ENCODE data around the gene SLCO3A1. TPM values are rescaled to one million over a fixed set of nuclear protein-coding genes. Genes with fewer than 3 reads are reported as not detected.

The SLCO3A1 gene
- total RNA-seq, 2 donors from 2014 or later = 55.9 to 65.1 TPM

GRCh38 chr15:92149465-92149864 is 296.0 kb downstream of the SLCO3A1 start:
- no peaks in the 10 kb centered on the region for H3K9me3 ChIP-seq (ENCODE audit: control insufficient read depth, low read length, poor library complexity, severe bottlenecking)
- DNase-seq (no peak), ATAC-seq (no peak)
- Mint-ChIP-seq H3K36me3 (ENCODE audit: low read depth) (peaks cover 16% of the 10 kb centered on the region), H3K27me3 (no peaks in the 10 kb centered on the region), H3K4me3 (no peak overlapping the region), H3K4me1 (peaks cover 19% of the 10 kb centered on the region), H3K27ac (no peak overlapping the region)

GRCh38 chr15:92151168-92151567 is 297.7 kb downstream of the SLCO3A1 start:
- DNase-seq (no peak), ATAC-seq (no peak)
- no peak overlapping the region for H3K4me3 Mint-ChIP-seq
- H3K27me3 Mint-ChIP-seq = no peaks in the 10 kb centered on the region
- peaks cover 15% of the 10 kb centered on the region for H3K36me3 Mint-ChIP-seq (ENCODE audit: low read depth)
- no peak overlapping the region for H3K27ac Mint-ChIP-seq
- no peaks in the 10 kb centered on the region for H3K9me3 ChIP-seq (ENCODE audit: control insufficient read depth, low read length, poor library complexity, severe bottlenecking)
- H3K4me1 Mint-ChIP-seq = peaks cover 18% of the 10 kb centered on the region

- peaks cover 13% of the 10 kb centered on the region for H3K36me3 Mint-ChIP-seq (ENCODE audit: low read depth)
- ATAC-seq = no peak
- no peak overlapping the region for H3K4me3 Mint-ChIP-seq
- DNase-seq = no peak
- no peaks in the 10 kb centered on the region for H3K9me3 ChIP-seq (ENCODE audit: control insufficient read depth, low read length, poor library complexity, severe bottlenecking)
- no peaks in the 10 kb centered on the region for H3K27me3 Mint-ChIP-seq
- no peak overlapping the region for H3K27ac Mint-ChIP-seq
- peaks cover 18% of the 10 kb centered on the region for H3K4me1 Mint-ChIP-seq
Observed at GRCh38 chr15:92151741-92152140, 298.2 kb downstream of the SLCO3A1 start.

- Mint-ChIP-seq H3K4me3 (no peak overlapping the region), H3K27me3 (no peaks in the 10 kb centered on the region), H3K36me3 (ENCODE audit: low read depth) (peaks cover 16% of the 10 kb centered on the region), H3K27ac (no peak overlapping the region), H3K4me1 (peaks cover 18% of the 10 kb centered on the region)
- DNase-seq (no peak), ATAC-seq (no peak)
- no peaks in the 10 kb centered on the region for H3K9me3 ChIP-seq (ENCODE audit: control insufficient read depth, low read length, poor library complexity, severe bottlenecking)
Observed at GRCh38 chr15:92152983-92153382, 299.5 kb downstream of the SLCO3A1 start.

- H3K9me3 ChIP-seq (ENCODE audit: control insufficient read depth, low read length, poor library complexity, severe bottlenecking) = no peaks in the 10 kb centered on the region
- Mint-ChIP-seq H3K4me1 (peaks cover 18% of the 10 kb centered on the region), H3K4me3 (no peak overlapping the region), H3K36me3 (ENCODE audit: low read depth) (peaks cover 17% of the 10 kb centered on the region), H3K27ac (no peak overlapping the region), H3K27me3 (no peaks in the 10 kb centered on the region)
- DNase-seq (no peak), ATAC-seq (no peak)
Observed at GRCh38 chr15:92153620-92154019, 300.1 kb downstream of the SLCO3A1 start.

GRCh38 chr15:92155934-92156333 is 302.4 kb downstream of the SLCO3A1 start:
- ATAC-seq (no peak), DNase-seq (no peak)
- Mint-ChIP-seq H3K27ac (no peak overlapping the region), H3K4me1 (peaks cover 23% of the 10 kb centered on the region), H3K27me3 (no peaks in the 10 kb centered on the region), H3K4me3 (no peak overlapping the region), H3K36me3 (ENCODE audit: low read depth) (peaks cover 17% of the 10 kb centered on the region)
- H3K9me3 ChIP-seq (ENCODE audit: control insufficient read depth, low read length, poor library complexity, severe bottlenecking) = no peaks in the 10 kb centered on the region

DNA sequence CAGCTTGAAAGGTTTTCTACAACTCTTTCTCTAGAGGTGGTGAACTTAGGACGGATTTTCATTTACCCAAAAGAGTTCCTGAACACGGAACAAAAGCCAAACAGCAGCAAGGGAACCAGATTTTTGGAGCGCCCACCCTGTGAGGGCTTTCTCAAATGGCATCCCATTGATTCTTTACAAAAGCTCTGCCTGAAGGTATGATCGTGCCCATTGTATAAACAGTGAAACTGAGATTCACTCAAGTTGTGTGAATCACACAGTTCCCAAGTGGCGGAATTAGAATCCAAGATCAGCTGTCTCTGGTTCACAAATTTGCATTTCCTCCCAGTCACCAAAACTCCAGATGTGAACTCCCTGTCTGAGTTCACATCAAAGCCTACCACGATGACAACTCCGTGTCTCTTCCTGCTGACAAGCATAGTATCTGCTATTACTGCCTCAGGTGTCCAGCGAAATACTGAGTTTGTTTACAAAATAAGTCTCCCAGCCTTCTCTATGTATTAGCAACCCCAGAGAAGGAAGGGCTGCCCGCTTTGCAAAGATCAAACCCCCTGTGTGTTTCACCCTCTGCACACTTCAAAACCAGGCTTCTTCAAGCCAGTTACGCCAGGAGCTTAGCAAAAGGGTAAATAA is 304.3 kb downstream of the SLCO3A1 start:
- Mint-ChIP-seq H3K36me3 (ENCODE audit: low read depth) (peaks cover 15% of the 10 kb centered on the region), H3K27me3 (no peaks in the 10 kb centered on the region), H3K4me3 (no peak overlapping the region), H3K27ac (peak overlapping the region; percentile 72), H3K4me1 (peaks cover 29% of the 10 kb centered on the region)
- no peak for ATAC-seq
- H3K9me3 ChIP-seq (ENCODE audit: control insufficient read depth, low read length, poor library complexity, severe bottlenecking) = no peaks in the 10 kb centered on the region
- DNase-seq = no peak

DNA sequence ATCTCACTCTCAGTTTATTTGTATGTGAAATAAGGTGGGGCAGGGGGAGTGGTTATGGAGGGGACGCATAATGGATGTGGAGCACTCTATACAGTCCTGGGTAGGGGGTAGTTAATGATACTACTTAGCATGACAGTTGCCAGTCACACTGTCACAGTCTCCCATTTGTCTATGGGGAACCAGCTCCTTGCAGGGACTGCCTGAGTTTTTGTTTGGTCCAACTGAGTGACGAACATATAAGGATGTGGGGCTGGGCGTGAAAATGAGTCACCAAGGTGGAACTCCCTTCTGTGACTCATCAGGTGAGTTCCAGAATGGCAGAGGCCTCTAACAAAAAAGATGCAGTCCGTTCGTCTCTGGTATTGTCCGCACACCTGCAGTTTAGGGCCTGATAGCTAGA is 304.9 kb downstream of the SLCO3A1 start:
- peak; percentile 67 for ATAC-seq
- H3K4me1 Mint-ChIP-seq = peaks cover 28% of the 10 kb centered on the region
- no peak for DNase-seq
- no peaks in the 10 kb centered on the region for H3K9me3 ChIP-seq (ENCODE audit: control insufficient read depth, low read length, poor library complexity, severe bottlenecking)
- H3K27me3 Mint-ChIP-seq = no peaks in the 10 kb centered on the region
- peaks cover 15% of the 10 kb centered on the region for H3K36me3 Mint-ChIP-seq (ENCODE audit: low read depth)
- H3K27ac Mint-ChIP-seq = peak overlapping the region; percentile 72
- H3K4me3 Mint-ChIP-seq = no peak overlapping the region

GRCh38 chr15:92159481-92159880 is 306.0 kb downstream of the SLCO3A1 start:
- no peaks in the 10 kb centered on the region for H3K9me3 ChIP-seq (ENCODE audit: control insufficient read depth, low read length, poor library complexity, severe bottlenecking)
- ATAC-seq (no peak), DNase-seq (no peak)
- H3K36me3 Mint-ChIP-seq (ENCODE audit: low read depth) = peaks cover 7% of the 10 kb centered on the region
- H3K4me3 Mint-ChIP-seq = no peak overlapping the region
- no peaks in the 10 kb centered on the region for H3K27me3 Mint-ChIP-seq
- H3K27ac Mint-ChIP-seq = no peak overlapping the region
- H3K4me1 Mint-ChIP-seq = peaks cover 20% of the 10 kb centered on the region

DNA sequence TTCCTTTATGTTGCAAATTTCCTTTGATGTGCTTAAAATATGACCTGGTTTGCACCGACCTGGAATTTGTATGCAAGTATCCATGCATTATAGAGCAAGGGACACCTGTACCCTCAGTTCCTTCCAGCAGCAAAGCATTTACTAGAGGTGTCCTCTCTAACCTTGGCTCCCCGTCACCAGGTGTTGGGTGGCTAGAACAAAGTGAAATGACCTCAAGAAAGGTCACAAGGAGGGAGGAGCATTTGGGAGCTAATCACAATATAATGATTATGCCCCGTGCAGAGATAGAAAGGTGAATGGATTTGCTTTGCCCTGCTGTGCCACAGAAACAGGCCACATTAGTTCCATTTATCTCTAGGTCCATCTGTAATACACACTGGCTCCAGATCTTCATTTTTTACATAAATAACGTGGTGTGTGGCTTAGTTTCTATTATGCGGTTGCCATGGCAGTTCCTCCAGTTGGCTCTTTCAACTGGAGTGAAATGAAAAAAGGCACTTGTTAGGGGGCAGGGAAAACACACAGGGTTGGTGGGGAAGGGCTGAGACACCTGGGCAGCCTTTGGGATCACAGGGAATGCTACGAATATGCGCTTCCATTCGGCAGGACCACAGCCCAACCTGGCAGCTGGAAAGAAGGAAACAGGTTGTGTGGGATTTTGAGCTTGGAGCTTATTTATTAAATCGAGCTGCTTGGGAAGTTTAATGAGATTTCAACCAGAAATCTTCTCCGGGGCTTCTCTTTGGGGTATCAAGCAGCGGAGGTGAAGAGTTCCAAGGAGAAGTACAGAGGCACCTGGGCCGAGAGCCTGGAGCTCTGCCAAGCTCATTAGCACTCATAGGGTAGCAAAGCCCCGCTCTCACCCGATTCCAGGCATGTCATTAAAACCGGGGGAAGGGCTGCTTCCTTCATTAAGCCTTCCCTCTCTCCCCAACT is 306.7 kb downstream of the SLCO3A1 start:
- Mint-ChIP-seq H3K4me3 (no peak overlapping the region), H3K27me3 (no peaks in the 10 kb centered on the region), H3K4me1 (peaks cover 16% of the 10 kb centered on the region), H3K36me3 (ENCODE audit: low read depth) (peaks cover 5% of the 10 kb centered on the region), H3K27ac (peak overlapping the region; percentile 80)
- ATAC-seq (no peak), DNase-seq (no peak)
- no peaks in the 10 kb centered on the region for H3K9me3 ChIP-seq (ENCODE audit: control insufficient read depth, low read length, poor library complexity, severe bottlenecking)

DNA sequence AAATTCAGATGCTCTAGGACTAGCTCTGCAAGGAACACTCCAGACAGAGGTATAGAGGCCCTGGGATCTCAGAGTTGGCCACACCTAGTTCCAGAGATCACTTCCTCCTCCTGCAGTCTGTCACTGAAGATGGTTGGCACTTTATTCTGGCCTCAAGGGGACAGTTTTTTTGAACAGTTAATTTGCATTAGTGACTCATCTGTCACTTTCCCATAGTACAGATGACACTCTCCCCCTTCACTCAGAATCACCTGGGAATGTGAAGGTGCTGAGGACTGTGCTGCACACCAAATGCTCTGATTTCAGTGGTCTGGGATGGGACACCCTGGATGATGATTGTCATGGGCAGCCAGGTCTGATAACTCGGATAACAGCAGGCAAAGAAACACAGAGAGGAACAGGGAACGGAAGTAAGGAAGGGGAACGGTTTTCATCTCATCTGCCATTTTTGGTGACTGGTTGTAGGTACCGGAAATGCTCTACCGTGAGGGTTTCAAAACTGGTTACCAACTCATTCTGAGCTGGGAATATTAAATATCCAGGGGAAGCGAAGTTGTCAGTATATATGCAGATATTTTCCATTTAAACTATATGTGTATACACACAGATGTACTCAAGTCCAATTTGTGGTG is 307.6 kb downstream of the SLCO3A1 start:
- peaks cover 5% of the 10 kb centered on the region for H3K36me3 Mint-ChIP-seq (ENCODE audit: low read depth)
- no peak for DNase-seq
- peak overlapping the region; percentile 77 for H3K4me3 Mint-ChIP-seq
- ATAC-seq = no peak
- H3K27me3 Mint-ChIP-seq = no peaks in the 10 kb centered on the region
- H3K27ac Mint-ChIP-seq = peak overlapping the region; percentile 80
- no peaks in the 10 kb centered on the region for H3K9me3 ChIP-seq (ENCODE audit: control insufficient read depth, low read length, poor library complexity, severe bottlenecking)
- H3K4me1 Mint-ChIP-seq = peaks cover 13% of the 10 kb centered on the region

DNA sequence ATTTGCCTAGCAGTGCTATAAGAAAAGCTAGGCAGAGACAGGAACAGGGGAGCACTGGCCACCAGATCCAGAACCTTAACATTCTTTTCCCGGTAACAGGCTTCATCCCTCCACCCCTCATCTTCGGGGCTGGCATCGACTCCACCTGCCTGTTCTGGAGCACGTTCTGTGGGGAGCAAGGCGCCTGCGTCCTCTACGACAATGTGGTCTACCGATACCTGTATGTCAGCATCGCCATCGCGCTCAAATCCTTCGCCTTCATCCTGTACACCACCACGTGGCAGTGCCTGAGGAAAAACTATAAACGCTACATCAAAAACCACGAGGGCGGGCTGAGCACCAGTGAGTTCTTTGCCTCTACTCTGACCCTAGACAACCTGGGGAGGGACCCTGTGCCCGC is 309.1 kb downstream of the SLCO3A1 start:
- Mint-ChIP-seq H3K27ac (no peak overlapping the region), H3K36me3 (ENCODE audit: low read depth) (peaks cover 7% of the 10 kb centered on the region), H3K4me1 (peaks cover 13% of the 10 kb centered on the region), H3K4me3 (no peak overlapping the region), H3K27me3 (no peaks in the 10 kb centered on the region)
- no peaks in the 10 kb centered on the region for H3K9me3 ChIP-seq (ENCODE audit: control insufficient read depth, low read length, poor library complexity, severe bottlenecking)
- ATAC-seq (no peak), DNase-seq (no peak)

GRCh38 chr15:92163641-92164040 is 310.1 kb downstream of the SLCO3A1 start:
- ATAC-seq = no peak
- H3K27me3 Mint-ChIP-seq = no peaks in the 10 kb centered on the region
- DNase-seq = no peak
- H3K4me1 Mint-ChIP-seq = peaks cover 13% of the 10 kb centered on the region
- H3K36me3 Mint-ChIP-seq (ENCODE audit: low read depth) = peaks cover 3% of the 10 kb centered on the region
- no peak overlapping the region for H3K4me3 Mint-ChIP-seq
- H3K27ac Mint-ChIP-seq = no peak overlapping the region
- H3K9me3 ChIP-seq (ENCODE audit: control insufficient read depth, low read length, poor library complexity, severe bottlenecking) = no peaks in the 10 kb centered on the region

All from T-helper 17 cell (primary cell).